Endothelial cell (in vitro differentiated cells): Measurements from ENCODE around the gene ROMO1. TPM values are rescaled to one million over a fixed set of nuclear protein-coding genes. Genes with fewer than 3 reads are reported as not detected.

ENCODE experiments used
- DNase-seq: peaks from one replicate; pipeline ENCODE4 v3.0.0; 2021; ENCODE audit warnings: low spot score
- H3K27ac Mint-ChIP-seq: one replicate; pipeline ENCODE4 v1.8.0; 2021; ENCODE audit warnings: mixed read lengths, inconsistent platforms; ENCODE audit not compliant: unreplicated experiment
- H3K27me3 Mint-ChIP-seq: one replicate; pipeline ENCODE4 v1.8.0; 2021; ENCODE audit warnings: mild to moderate bottlenecking, moderate library complexity, mixed read lengths, inconsistent platforms; ENCODE audit not compliant: unreplicated experiment
- H3K36me3 Mint-ChIP-seq: one replicate; pipeline ENCODE4 v1.8.0; 2021; ENCODE audit warnings: mild to moderate bottlenecking, low read depth, mixed read lengths, inconsistent platforms; ENCODE audit not compliant: unreplicated experiment
- H3K4me1 Mint-ChIP-seq: one replicate; pipeline ENCODE4 v1.8.0; 2021; ENCODE audit warnings: mild to moderate bottlenecking, mixed read lengths, inconsistent platforms; ENCODE audit not compliant: unreplicated experiment
- H3K4me3 Mint-ChIP-seq: one replicate; pipeline ENCODE4 v1.8.0; 2021; ENCODE audit warnings: mild to moderate bottlenecking, mixed read lengths, inconsistent platforms; ENCODE audit not compliant: unreplicated experiment
- H3K9me3 Mint-ChIP-seq: one replicate; pipeline ENCODE4 v1.8.0; 2021; ENCODE audit warnings: mixed read lengths, inconsistent platforms; ENCODE audit not compliant: unreplicated experiment
- total RNA-seq: library from RNA; stranded (reverse); fragmentation: NEBNext Ultra II Directional; extraction: Animal tissue kit (Norgen Biotek cat#: 25700); gene quantifications from one replicate; pipeline ENCODE4 v1.2.1, GENCODE V29; 2021; ENCODE audit not compliant: unreplicated experiment
- TF ChIP-seq, protein P1 (sequence below): fragments of 200-600 bp; sonication (generic); IDR thresholded peaks from one replicate; pipeline ENCODE4 v1.5.0; 2021; ENCODE audit warnings: antibody characterized with exemption; ENCODE audit not compliant: unreplicated experiment

The ROMO1 gene
- total RNA-seq, 1 donor from 2014 or later = 159 TPM

- H3K27me3 Mint-ChIP-seq = no peaks in the 10 kb centered on the region
- no peak for DNase-seq
- H3K27ac Mint-ChIP-seq = peak overlapping the region; percentile 64
- H3K36me3 Mint-ChIP-seq = no peaks in the 10 kb centered on the region
- H3K4me3 Mint-ChIP-seq = no peak overlapping the region
- TF ChIP-seq, protein P1, sequence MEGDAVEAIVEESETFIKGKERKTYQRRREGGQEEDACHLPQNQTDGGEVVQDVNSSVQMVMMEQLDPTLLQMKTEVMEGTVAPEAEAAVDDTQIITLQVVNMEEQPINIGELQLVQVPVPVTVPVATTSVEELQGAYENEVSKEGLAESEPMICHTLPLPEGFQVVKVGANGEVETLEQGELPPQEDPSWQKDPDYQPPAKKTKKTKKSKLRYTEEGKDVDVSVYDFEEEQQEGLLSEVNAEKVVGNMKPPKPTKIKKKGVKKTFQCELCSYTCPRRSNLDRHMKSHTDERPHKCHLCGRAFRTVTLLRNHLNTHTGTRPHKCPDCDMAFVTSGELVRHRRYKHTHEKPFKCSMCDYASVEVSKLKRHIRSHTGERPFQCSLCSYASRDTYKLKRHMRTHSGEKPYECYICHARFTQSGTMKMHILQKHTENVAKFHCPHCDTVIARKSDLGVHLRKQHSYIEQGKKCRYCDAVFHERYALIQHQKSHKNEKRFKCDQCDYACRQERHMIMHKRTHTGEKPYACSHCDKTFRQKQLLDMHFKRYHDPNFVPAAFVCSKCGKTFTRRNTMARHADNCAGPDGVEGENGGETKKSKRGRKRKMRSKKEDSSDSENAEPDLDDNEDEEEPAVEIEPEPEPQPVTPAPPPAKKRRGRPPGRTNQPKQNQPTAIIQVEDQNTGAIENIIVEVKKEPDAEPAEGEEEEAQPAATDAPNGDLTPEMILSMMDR = no peak
- no peaks in the 10 kb centered on the region for H3K9me3 Mint-ChIP-seq
- H3K4me1 Mint-ChIP-seq = peaks cover 37% of the 10 kb centered on the region
These were observed 38.2 kb upstream of the ROMO1 start for GRCh38 chr20:35661053-35661452.

DNA sequence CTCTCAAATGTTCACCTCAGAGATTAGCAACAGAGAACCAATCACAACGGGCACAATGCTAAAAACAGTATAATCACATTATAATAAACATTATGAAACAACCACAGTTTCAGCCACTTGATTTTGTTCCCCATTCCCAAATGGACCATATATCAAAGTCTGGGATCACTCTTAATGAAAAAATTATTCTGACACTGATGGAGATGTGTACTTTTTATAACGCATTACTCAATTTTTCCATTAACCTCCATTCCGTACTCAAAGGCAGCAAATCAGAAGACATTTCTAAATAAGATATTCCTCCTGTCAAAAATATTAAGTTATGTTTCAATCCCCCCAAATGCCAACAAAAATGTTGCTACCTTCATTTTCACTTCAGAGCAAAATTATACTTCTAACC, 37.3 kb upstream of the ROMO1 start:
- H3K27me3 Mint-ChIP-seq = no peaks in the 10 kb centered on the region
- TF ChIP-seq, protein P1 = no peak
- peaks cover 37% of the 10 kb centered on the region for H3K4me1 Mint-ChIP-seq
- no peaks in the 10 kb centered on the region for H3K9me3 Mint-ChIP-seq
- H3K27ac Mint-ChIP-seq = peak overlapping the region; percentile 68
- H3K36me3 Mint-ChIP-seq = no peaks in the 10 kb centered on the region
- peak overlapping the region; percentile 68 for H3K4me3 Mint-ChIP-seq
- no peak for DNase-seq

GRCh38 chr20:35662551-35662950, 36.7 kb upstream of the ROMO1 start:
- Mint-ChIP-seq H3K27me3 (no peaks in the 10 kb centered on the region), H3K9me3 (no peaks in the 10 kb centered on the region), H3K4me3 (peak overlapping the region; percentile 74), H3K4me1 (peaks cover 37% of the 10 kb centered on the region), H3K36me3 (no peaks in the 10 kb centered on the region), H3K27ac (peak overlapping the region; percentile 22)
- TF ChIP-seq, protein P1 = no peak
- no peak for DNase-seq

GRCh38 chr20:35663516-35664465, 35.4 kb upstream of the ROMO1 start:
- Mint-ChIP-seq H3K27ac (peak overlapping the region; percentile 99), H3K4me3 (peak overlapping the region; percentile 97), H3K27me3 (no peaks in the 10 kb centered on the region), H3K4me1 (peaks cover 37% of the 10 kb centered on the region), H3K9me3 (no peaks in the 10 kb centered on the region), H3K36me3 (peaks cover 1% of the 10 kb centered on the region)
- TF ChIP-seq, protein P1 = no peak
- DNase-seq = peak; percentile 39

GRCh38 chr20:35664466-35665206, 34.6 kb upstream of the ROMO1 start, which contains the start of the genes CPNE1 and RBM12:
Gene CPNE1, minus strand, starts transcription at chr20:35664900. Its CDS starts 31,977 bp downstream, at chr20:35632923.
Gene RBM12, minus strand, starts transcription at chr20:35664900. Its CDS starts 9,578 bp downstream, at chr20:35655322.
- TF ChIP-seq, protein P1 = no peak

More at GRCh38 chr20:35664466-35665206, 34.6 kb upstream of the ROMO1 start, which contains the start of the genes CPNE1 and RBM12:
- H3K27me3 Mint-ChIP-seq = no peaks in the 10 kb centered on the region
- no peaks in the 10 kb centered on the region for H3K9me3 Mint-ChIP-seq
- peak within 1 kb of the TSS; percentile 99 for H3K27ac Mint-ChIP-seq
- peak within 1 kb of the TSS; percentile 97 for H3K4me3 Mint-ChIP-seq
- peaks cover 37% of the 10 kb centered on the region for H3K4me1 Mint-ChIP-seq
- H3K36me3 Mint-ChIP-seq = peaks cover 5% of the 10 kb centered on the region
- DNase-seq = peak; percentile 91
